H1 (cell line): ENCODE data around the gene SSNA1. TPM values are rescaled to one million over a fixed set of nuclear protein-coding genes. Genes with fewer than 3 reads are reported as not detected.

ENCODE experiments used
- CTCF ChIA-PET: fragments of 300-600 bp; sonication (Branson Sonifier 250); formaldehyde crosslinking; loops from one replicate; lab custom pipeline; 2021; ENCODE audit not compliant: partially characterized antibody; lab: Charles Lee
- POLR2A ChIA-PET: fragments of 300-600 bp; sonication (Branson Sonifier 250); formaldehyde crosslinking; loops from one replicate; lab custom pipeline; 2021; ENCODE audit warnings: inconsistent platforms; ENCODE audit not compliant: partially characterized antibody; lab: Charles Lee
- DNase-seq, 2 experiments: peaks; one replicate each; pipeline versions ENCODE4 v3.0.0 to v3.0.0-alpha.2; 2010 to 2022; ENCODE audit warnings: low spot score in 2 of 2, low read depth in 1 of 2, mixed read lengths in 1 of 2
- FAIRE-seq: peaks from 2 replicates; lab custom pipeline; 2011; peaks lifted over from hg19 to GRCh38; lab: Jason Lieb, UNC
- H2AFZ ChIP-seq: 2 replicates; pipeline ENCODE4 v1.8.1; 2012; ENCODE audit warnings: low read length, inconsistent platforms
- H2AK5ac ChIP-seq: 2 replicates; pipeline ENCODE4 v1.6.1; 2013; ENCODE audit warnings: low read depth, low read length
- H2BK120ac ChIP-seq: replicated peaks from 2 replicates; pipeline ENCODE3; 2013; ENCODE audit warnings: low read depth, low read length, inconsistent platforms
- H2BK12ac ChIP-seq: 2 replicates; pipeline ENCODE4 v1.6.1; 2013; ENCODE audit warnings: low read depth, low read length
- H2BK15ac ChIP-seq: 2 replicates; pipeline ENCODE4 v1.6.1; 2013; ENCODE audit warnings: low read length
- H2BK20ac ChIP-seq: 2 replicates; pipeline ENCODE4 v1.6.1; 2013; ENCODE audit warnings: low read length
- H2BK5ac ChIP-seq: 2 replicates; pipeline ENCODE4 v1.6.1; 2013; ENCODE audit warnings: low read depth, low read length
- H3K14ac ChIP-seq: 2 replicates; pipeline ENCODE4 v1.6.1; 2013; ENCODE audit warnings: inconsistent platforms; ENCODE audit not compliant: insufficient read length
- H3K18ac ChIP-seq: 2 replicates; pipeline ENCODE4 v1.6.1; 2013; ENCODE audit warnings: low read length; ENCODE audit errors: extremely low read depth
- H3K23ac ChIP-seq: 2 replicates; pipeline ENCODE4 v1.6.1; 2013; ENCODE audit warnings: inconsistent platforms; ENCODE audit not compliant: insufficient read length
- H3K23me2 ChIP-seq: 2 replicates; pipeline ENCODE4 v1.6.1; 2013; ENCODE audit warnings: low read depth, low read length
- H3K27ac ChIP-seq: 2 replicates; pipeline ENCODE4 v1.6.1; 2011; ENCODE audit warnings: low read depth, low read length, inconsistent platforms
- H3K27me3 ChIP-seq, 4 experiments: replicated peaks in 1 of 4; 1 replicate in 1 of 4; 2 replicates in 3 of 4; pipeline versions ENCODE4 v1.6.1 to v1.8.1; 2011 to 2013; ENCODE audit warnings: low read length in 3 of 4, mild to moderate bottlenecking in 3 of 4, inconsistent platforms in 2 of 4, mixed read lengths in 2 of 4, moderate library complexity in 1 of 4; ENCODE audit not compliant: control insufficient read depth in 3 of 4, insufficient read depth in 3 of 4; ENCODE audit errors: extremely low read depth in 1 of 4
- H3K36me3 ChIP-seq, 4 experiments: 2 replicates each; pipeline versions ENCODE4 v1.6.1 to v1.8.1; 2011 to 2013; ENCODE audit warnings: mild to moderate bottlenecking in 4 of 4, low read length in 3 of 4, moderate library complexity in 2 of 4, control low read depth in 1 of 4, inconsistent platforms in 1 of 4; ENCODE audit not compliant: insufficient read depth in 4 of 4, control insufficient read depth in 2 of 4
- H3K4ac ChIP-seq: replicated peaks from 2 replicates; pipeline ENCODE3; 2013; ENCODE audit warnings: low read length, low read depth, mixed read lengths, inconsistent platforms; ENCODE audit not compliant: insufficient read length
- H3K4me1 ChIP-seq, 4 experiments: replicated peaks in 1 of 4; 1 replicate in 1 of 4; 2 replicates in 3 of 4; pipeline versions ENCODE4 v1.6.1 to v1.8.1; 2011 to 2013; ENCODE audit warnings: low read length in 3 of 4, inconsistent platforms in 2 of 4, mixed read lengths in 1 of 4; ENCODE audit not compliant: insufficient read depth in 4 of 4, control insufficient read depth in 3 of 4
- H3K4me2 ChIP-seq, 2 experiments: 2 replicates each; pipeline versions ENCODE4 v1.6.1 to v1.8.1; 2011 to 2013; ENCODE audit warnings: low read depth in 2 of 2, low read length in 2 of 2, control low read depth in 1 of 2, inconsistent platforms in 1 of 2, mild to moderate bottlenecking in 1 of 2; ENCODE audit not compliant: insufficient read depth in 1 of 2
- H3K4me3 ChIP-seq, 4 experiments: fragments of 200-600, 300-600 bp in 1 of 4; sonication (generic), shearing (Covaris generic), sonication (Bioruptor Twin) in 1 of 4; 2 replicates each; pipeline versions ENCODE4 v1.5.1 to v1.8.1; 2011 to 2016; ENCODE audit warnings: low read length in 4 of 4, low read depth in 3 of 4, control low read depth in 2 of 4, inconsistent platforms in 2 of 4, mild to moderate bottlenecking in 2 of 4, mixed read lengths in 1 of 4, moderate library complexity in 1 of 4; ENCODE audit not compliant: insufficient read depth in 2 of 4; ENCODE audit errors: extremely low read depth in 1 of 4
- H3K56ac ChIP-seq: replicated peaks from 2 replicates; pipeline ENCODE3; 2013; ENCODE audit warnings: low read depth, mild to moderate bottlenecking, mixed read lengths, low read length, inconsistent platforms; ENCODE audit not compliant: insufficient read length
- H3K79me1 ChIP-seq: 2 replicates; pipeline ENCODE4 v1.6.1; 2013; ENCODE audit warnings: low read depth, low read length, control low read depth
- H3K79me2 ChIP-seq, 2 experiments: 2 replicates each; pipeline versions ENCODE4 v1.6.1 to v1.8.1; 2012 to 2013; ENCODE audit warnings: low read length in 2 of 2, mild to moderate bottlenecking in 2 of 2, inconsistent platforms in 1 of 2; ENCODE audit not compliant: insufficient read depth in 2 of 2, control insufficient read depth in 1 of 2
- H3K9ac ChIP-seq, 4 experiments: replicated peaks in 1 of 4; 1 replicate in 1 of 4; 2 replicates in 3 of 4; pipeline versions ENCODE4 v1.6.1 to v1.8.1; 2011 to 2013; ENCODE audit warnings: low read depth in 3 of 4, low read length in 3 of 4, control low read depth in 2 of 4, mild to moderate bottlenecking in 2 of 4, moderate library complexity in 2 of 4, inconsistent platforms in 1 of 4; ENCODE audit errors: extremely low read depth in 1 of 4
- H3K9me3 ChIP-seq, 2 experiments: 2 replicates each; pipeline versions ENCODE4 v1.6.1 to v1.8.1; 2012 to 2013; ENCODE audit warnings: mild to moderate bottlenecking in 2 of 2, moderate library complexity in 2 of 2, control low read depth in 1 of 2, inconsistent platforms in 1 of 2, low read depth in 1 of 2, low read length in 1 of 2, mixed read lengths in 1 of 2; ENCODE audit not compliant: insufficient read depth in 2 of 2
- H4K20me1 ChIP-seq, 2 experiments: replicated peaks in 1 of 2; 2 replicates each; pipeline versions ENCODE3 to v1.8.1; 2011 to 2013; ENCODE audit warnings: inconsistent platforms in 2 of 2, low read length in 2 of 2, mild to moderate bottlenecking in 1 of 2; ENCODE audit not compliant: insufficient read depth in 2 of 2, control insufficient read depth in 1 of 2
- H4K5ac ChIP-seq: 2 replicates; pipeline ENCODE4 v1.6.1; 2013; ENCODE audit warnings: low read length, low read depth, mixed read lengths, inconsistent platforms; ENCODE audit not compliant: insufficient read length
- H4K8ac ChIP-seq: 2 replicates; pipeline ENCODE4 v1.8.0; 2013; ENCODE audit warnings: mild to moderate bottlenecking, moderate library complexity, low read length, inconsistent platforms; ENCODE audit not compliant: insufficient read depth; ENCODE audit errors: extremely low read depth
- H4K91ac ChIP-seq: replicated peaks from 2 replicates; pipeline ENCODE3; 2013; ENCODE audit warnings: low read length, mixed read lengths, inconsistent platforms; ENCODE audit not compliant: insufficient read length
- CHD1 ChIP-seq: IDR thresholded peaks from 2 replicates; pipeline ENCODE4 v1.6.1; 2012; ENCODE audit warnings: low read depth, low read length, improper control_type of control experiment
- KDM5A ChIP-seq: fragments of 200-600 bp; IDR thresholded peaks from 2 replicates; pipeline ENCODE4 v1.7.1; 2012; ENCODE audit warnings: mild to moderate bottlenecking, low read length, inconsistent platforms, mixed read lengths
- RAD21 ChIP-seq, 2 experiments: IDR thresholded peaks in 1 of 2; conservative IDR thresholded peaks in 1 of 2; 2 replicates each; pipeline ENCODE4 v1.6.1; 2011; ENCODE audit warnings: low read depth in 2 of 2, low read length in 2 of 2, improper control_type of control experiment in 1 of 2, inconsistent platforms in 1 of 2, mild to moderate bottlenecking in 1 of 2, moderate library complexity in 1 of 2
- SIX5 ChIP-seq: IDR thresholded peaks from 2 replicates; pipeline ENCODE4 v1.6.1; 2011; ENCODE audit warnings: mild to moderate bottlenecking, low read depth, low read length
- WGBS, 2 experiments: shearing (Covaris generic) in 1 of 2; methylation state at CpG; one replicate each; pipeline versions ENCODE4 v1.1.6 to v1.1.7; 2013 to 2015; ENCODE audit warnings: low lambda C conversion rate in 2 of 2, mixed read lengths in 2 of 2, inconsistent platforms in 1 of 2, low coverage in 1 of 2, missing lambda C conversion rate in 1 of 2; ENCODE audit not compliant: insufficient replicate concordance in 2 of 2, insufficient coverage in 1 of 2, insufficient read length in 1 of 2; ENCODE audit errors: extremely low coverage in 1 of 2, missing lambda C conversion rate in 1 of 2; 5-methylcytosine and 5-hydroxymethylcytosine counted together
- polyA plus RNA-seq, 7 experiments: library from polyadenylated mRNA; depleted of rRNA in 3 of 7; stranded (reverse) in 5 of 7; unstranded in 2 of 7; fragments of >200 nt in 5 of 7; fragments of 200-250 nt in 2 of 7; gene quantifications; 1 replicate in 5 of 7; 2 replicates in 1 of 7; 4 replicates in 1 of 7; pipeline versions ENCODE4 v1.2.1 to v1.2.3, GENCODE V29; 2011 to 2013; ENCODE audit warnings: missing spikeins in 2 of 7, mixed read lengths in 2 of 7
- total RNA-seq: library from RNA; stranded (reverse); fragmentation: NEBNext Ultra II Directional; extraction: Animal tissue kit (Norgen Biotek cat#: 25700); gene quantifications from 2 replicates; pipeline ENCODE4 v1.2.1, GENCODE V29; 2021
- TF ChIP-seq, protein P1 (sequence below), 3 experiments: IDR thresholded peaks; 1 replicate in 2 of 3; 2 replicates in 1 of 3; pipeline versions ENCODE4 v1.5.1 to v1.6.1; 2011; ENCODE audit warnings: low read length in 3 of 3, mild to moderate bottlenecking in 3 of 3, inconsistent platforms in 2 of 3, low read depth in 1 of 3, moderate library complexity in 1 of 3; ENCODE audit not compliant: insufficient read depth in 1 of 3; ENCODE audit errors: control extremely low read depth in 1 of 3

SSNA1 gene
- total and polyA plus RNA-seq, 2 of the 8 experiments (the other 6 are each of a cell fraction or from before 2014, with no cell fraction given), result 87.3 to 157 TPM

DNA sequence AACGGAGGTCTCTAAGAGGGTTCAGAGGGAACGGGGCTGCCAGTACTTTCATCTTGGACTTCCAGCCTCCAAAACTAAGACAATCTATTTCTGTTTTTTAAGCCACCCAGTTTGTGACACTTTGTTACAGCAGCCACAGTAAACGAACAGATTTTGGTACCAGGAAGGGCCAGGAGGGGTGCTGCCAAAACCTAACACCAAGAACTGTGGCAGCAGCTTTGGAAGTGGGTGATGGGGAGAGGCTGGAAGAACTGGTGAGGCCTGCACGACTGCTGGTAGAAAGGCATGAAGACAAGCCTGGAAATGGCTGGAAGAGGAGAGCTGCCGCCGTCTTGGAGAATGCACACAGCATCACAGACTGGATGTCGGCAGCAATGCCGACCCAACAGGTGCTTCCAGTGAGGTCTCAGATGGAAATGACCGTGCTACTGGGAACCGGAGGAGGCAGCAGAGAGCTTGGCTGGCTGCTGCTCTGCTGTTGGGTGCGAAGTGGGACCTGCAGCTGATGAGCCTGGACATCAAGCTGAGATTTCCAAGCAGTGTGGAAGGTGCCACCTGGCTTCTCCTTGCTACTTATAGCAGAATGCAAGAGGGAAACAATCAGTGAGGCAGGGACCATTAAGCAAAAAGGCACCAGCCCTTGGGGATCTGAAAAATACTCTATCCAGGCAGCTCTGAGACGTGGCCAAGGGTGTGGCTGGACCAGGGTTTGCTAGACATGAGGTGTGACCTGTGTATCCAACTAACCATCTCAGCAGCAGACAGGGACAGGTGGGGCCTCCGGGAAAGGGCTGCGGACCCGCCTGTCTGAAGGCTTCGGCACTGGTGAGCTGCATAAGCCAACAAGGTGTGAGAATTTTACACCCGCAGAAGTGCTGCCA is 11.9 kb upstream of the SSNA1 start:
- H2BK20ac ChIP-seq, result no peak overlapping the region
- no peaks in the 10 kb centered on the region for H3K23me2 ChIP-seq
- WGBS, 2 experiments, result 75% methylated on average over 17 of the region's 17 CpGs; no CpG with 5 or more reads in 1 of the 2 experiments
- no peak overlapping the region for H3K14ac ChIP-seq
- no peak overlapping the region for H3K23ac ChIP-seq
- no peaks in the 10 kb centered on the region; the same call in 1 of the 2 replicates for H3K79me1 ChIP-seq
- no peak overlapping the region for H2BK120ac ChIP-seq
- H2AK5ac ChIP-seq, result no peak overlapping the region
- no peak overlapping the region for H4K8ac ChIP-seq
- H3K4me2 ChIP-seq, result no peak overlapping the region
- no peak overlapping the region for H2BK5ac ChIP-seq
- H3K4me3 ChIP-seq, result no peak overlapping the region
- POLR2A ChIA-PET, result interaction anchor here (0.8 to 3.7 kb wide), 14 partner anchors 8 to 102 kb away, joined by 3 to 15 read pairs (median 4); partner anchors contain the start of genes NDOR1, SSNA1, TMEM203 and TPRN
- H4K91ac ChIP-seq, result no peak overlapping the region
- no peaks in the 10 kb centered on the region for H3K79me2 ChIP-seq
- H4K20me1 ChIP-seq, result peaks cover 2 to 19% of the 10 kb centered on the region in 2 experiments
- TF ChIP-seq KDM5A (no peak), CHD1 (no peak), SIX5 (no peak), RAD21 (IDR thresholded peaks at IDR 0.05 in 1 of 2, conservative IDR thresholded peaks at IDR 0.05 in 1 of 2; ENCODE audit: low read depth in 2 of 2, low read length in 2 of 2) (peak; percentile 38 to 57)
- TF ChIP-seq, protein P1, sequence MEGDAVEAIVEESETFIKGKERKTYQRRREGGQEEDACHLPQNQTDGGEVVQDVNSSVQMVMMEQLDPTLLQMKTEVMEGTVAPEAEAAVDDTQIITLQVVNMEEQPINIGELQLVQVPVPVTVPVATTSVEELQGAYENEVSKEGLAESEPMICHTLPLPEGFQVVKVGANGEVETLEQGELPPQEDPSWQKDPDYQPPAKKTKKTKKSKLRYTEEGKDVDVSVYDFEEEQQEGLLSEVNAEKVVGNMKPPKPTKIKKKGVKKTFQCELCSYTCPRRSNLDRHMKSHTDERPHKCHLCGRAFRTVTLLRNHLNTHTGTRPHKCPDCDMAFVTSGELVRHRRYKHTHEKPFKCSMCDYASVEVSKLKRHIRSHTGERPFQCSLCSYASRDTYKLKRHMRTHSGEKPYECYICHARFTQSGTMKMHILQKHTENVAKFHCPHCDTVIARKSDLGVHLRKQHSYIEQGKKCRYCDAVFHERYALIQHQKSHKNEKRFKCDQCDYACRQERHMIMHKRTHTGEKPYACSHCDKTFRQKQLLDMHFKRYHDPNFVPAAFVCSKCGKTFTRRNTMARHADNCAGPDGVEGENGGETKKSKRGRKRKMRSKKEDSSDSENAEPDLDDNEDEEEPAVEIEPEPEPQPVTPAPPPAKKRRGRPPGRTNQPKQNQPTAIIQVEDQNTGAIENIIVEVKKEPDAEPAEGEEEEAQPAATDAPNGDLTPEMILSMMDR (IDR thresholded peaks at IDR 0.05; ENCODE audit: control extremely low read depth in 1 of 3, insufficient read depth in 1 of 3, low read depth in 1 of 3, low read length in 3 of 3), result peak in 2 of 3 experiments; percentile 58 to 76; a peak in 3 of 4 replicates
- H2BK12ac ChIP-seq, result no peak overlapping the region
- no peak overlapping the region; a peak in 1 of 7 replicates for H3K9ac ChIP-seq
- peaks cover 0 to 10% (median 5%) of the 10 kb centered on the region in 4 experiments; a peak in 4 of 7 replicates for H3K27me3 ChIP-seq
- H3K18ac ChIP-seq, result no peak overlapping the region
- no peak for FAIRE-seq
- H2AFZ ChIP-seq, result no peak overlapping the region
- H4K5ac ChIP-seq, result no peak overlapping the region
- no peak overlapping the region for H3K27ac ChIP-seq
- no peak for DNase-seq
- H3K56ac ChIP-seq, result no peak overlapping the region
- no peaks in the 10 kb centered on the region for H3K9me3 ChIP-seq
- H3K36me3 ChIP-seq, result peaks cover 0 to 18% (median 2%) of the 10 kb centered on the region in 4 experiments; a peak in 3 of 8 replicates
- H3K4me1 ChIP-seq, result peaks cover 0 to 8% (median 3%) of the 10 kb centered on the region in 4 experiments; a peak in 5 of 7 replicates
- CTCF ChIA-PET, result interaction anchor here (0.6 to 3.6 kb wide), 32 partner anchors 9 to 202 kb away, joined by 3 to 47 read pairs (median 4); partner anchors contain the start of genes ANAPC2, CYSRT1, GRIN1 and NPDC1
- H3K4ac ChIP-seq, result no peak overlapping the region
- H2BK15ac ChIP-seq, result no peak overlapping the region
